KMS-11 (cell line): ENCODE results near the gene AR.

ENCODE experiments used
- H2AFZ ChIP-seq: fragments of 200-600 bp; sonication (generic); 2 replicates; pipeline ENCODE4 v1.6.1; 2016; ENCODE audit warnings: antibody characterized with exemption, mixed run types, low read depth
- H3K27ac ChIP-seq: fragments of 200-600 bp; sonication (generic); 2 replicates; pipeline ENCODE4 v1.6.1; 2016; ENCODE audit warnings: mild to moderate bottlenecking, mixed run types
- H3K27me3 ChIP-seq: fragments of 200-600 bp; sonication (generic); 2 replicates; pipeline ENCODE4 v1.6.1; 2017; ENCODE audit warnings: mild to moderate bottlenecking, low read depth, mixed run types, moderate library complexity; ENCODE audit not compliant: insufficient read depth
- H3K36me3 ChIP-seq: fragments of 200-600 bp; sonication (generic); 2 replicates; pipeline ENCODE4 v1.6.1; 2017; ENCODE audit warnings: mild to moderate bottlenecking, mixed run types; ENCODE audit not compliant: insufficient read depth
- H3K4me1 ChIP-seq: fragments of 200-600 bp; sonication (generic); 2 replicates; pipeline ENCODE4 v1.6.1; 2016; ENCODE audit warnings: mild to moderate bottlenecking, low read depth, mixed run types; ENCODE audit not compliant: poor library complexity, severe bottlenecking
- H3K4me2 ChIP-seq: fragments of 200-600 bp; sonication (generic); 2 replicates; pipeline ENCODE4 v1.7.0; 2016; ENCODE audit warnings: mild to moderate bottlenecking, mixed run types
- H3K4me3 ChIP-seq: fragments of 200-600 bp; sonication (generic); IDR thresholded peaks from 2 replicates; pipeline ENCODE4 v1.6.1; 2017; ENCODE audit warnings: low read depth, low read length, mixed read lengths; ENCODE audit not compliant: insufficient read depth
- H3K79me2 ChIP-seq: fragments of 200-600 bp; sonication (generic); 2 replicates; pipeline ENCODE4 v1.6.1; 2016; ENCODE audit warnings: low read depth, mixed run types; ENCODE audit not compliant: insufficient read depth
- H3K9ac ChIP-seq: fragments of 200-600 bp; sonication (generic); 2 replicates; pipeline ENCODE4 v1.6.1; 2016; ENCODE audit warnings: mild to moderate bottlenecking, mixed run types
- H4K20me1 ChIP-seq: fragments of 200-600 bp; sonication (generic); 2 replicates; pipeline ENCODE4 v1.6.1; 2016; ENCODE audit warnings: mild to moderate bottlenecking, mixed run types; ENCODE audit not compliant: insufficient read depth
- CTCF ChIP-seq: fragments of 200-600 bp; sonication (generic); conservative IDR thresholded peaks from 2 replicates; pipeline ENCODE4 v1.6.1; 2017; ENCODE audit warnings: low read depth, mild to moderate bottlenecking, antibody characterized with exemption, low read length, moderate library complexity, mixed read lengths

The AR gene

GRCh38 chrX:67574696-67575095, 30.9 kb downstream of the AR start:
- Histone ChIP-seq H3K9ac (no peak overlapping the region), H3K36me3 (no peaks in the 10 kb centered on the region), H3K4me3 (no peak overlapping the region), H3K27me3 (no peaks in the 10 kb centered on the region), H4K20me1 (no peaks in the 10 kb centered on the region), H3K4me2 (no peak overlapping the region; the same call in 1 of the 2 replicates), H3K27ac (no peak overlapping the region; the same call in 1 of the 2 replicates), H3K79me2 (no peaks in the 10 kb centered on the region), H2AFZ (peak overlapping the region; percentile 26; the same call in 1 of the 2 replicates), H3K4me1 (peaks cover 16% of the 10 kb centered on the region)
- TF ChIP-seq CTCF: no peak

- TF ChIP-seq CTCF: no peak
- Histone ChIP-seq H3K4me3 (no peak overlapping the region), H2AFZ (no peak overlapping the region), H3K4me1 (no peaks in the 10 kb centered on the region), H4K20me1 (no peaks in the 10 kb centered on the region), H3K9ac (no peak overlapping the region), H3K27ac (no peak overlapping the region), H3K36me3 (no peaks in the 10 kb centered on the region), H3K79me2 (no peaks in the 10 kb centered on the region), H3K4me2 (no peak overlapping the region), H3K27me3 (no peaks in the 10 kb centered on the region)
Observed at GRCh38 chrX:67582436-67582835, 38.6 kb downstream of the AR start.

GRCh38 chrX:67583171-67583570, 39.4 kb downstream of the AR start:
- no peak overlapping the region for H3K9ac ChIP-seq
- H3K4me3 ChIP-seq: no peak overlapping the region
- no peaks in the 10 kb centered on the region for H4K20me1 ChIP-seq
- no peaks in the 10 kb centered on the region for H3K27me3 ChIP-seq
- no peak overlapping the region for H3K4me2 ChIP-seq
- no peaks in the 10 kb centered on the region for H3K36me3 ChIP-seq
- H3K79me2 ChIP-seq: no peaks in the 10 kb centered on the region
- H2AFZ ChIP-seq: no peak overlapping the region
- no peak overlapping the region for H3K27ac ChIP-seq
- no peaks in the 10 kb centered on the region for H3K4me1 ChIP-seq
- TF ChIP-seq CTCF: no peak

- no peaks in the 10 kb centered on the region for H3K36me3 ChIP-seq
- H3K79me2 ChIP-seq: no peaks in the 10 kb centered on the region
- TF ChIP-seq CTCF: no peak
- H3K9ac ChIP-seq: no peak overlapping the region
- no peak overlapping the region for H3K27ac ChIP-seq
- H4K20me1 ChIP-seq: no peaks in the 10 kb centered on the region
- no peak overlapping the region for H3K4me2 ChIP-seq
- H3K27me3 ChIP-seq: no peaks in the 10 kb centered on the region
- no peaks in the 10 kb centered on the region for H3K4me1 ChIP-seq
- H2AFZ ChIP-seq: no peak overlapping the region
- H3K4me3 ChIP-seq: no peak overlapping the region
Observed at GRCh38 chrX:67585401-67585800, 41.6 kb downstream of the AR start.
